ENCODE results near the gene ATAD2B.

ATAD2B gene

GRCh38 chr2:23706613-23707078 lies 220.3 kb downstream of the ATAD2B start:
- H3K27me3 ChIP-seq = no peaks in the 10 kb centered on the region
- peaks cover 44 to 74% (median 64%) of the 10 kb centered on the region in 3 donors for H3K36me3 ChIP-seq
- intact Hi-C loops (cut with DNase I; ENCODE audit: low total_unique reads) = no loop called here
- H3K27ac ChIP-seq = no peak overlapping the region
- DNase-seq = no peak
- H3K4me3 ChIP-seq = no peak overlapping the region
- peaks cover 0 to 5% (median 0%) of the 10 kb centered on the region in 4 donors for H3K4me1 ChIP-seq
- no peaks in the 10 kb centered on the region for H3K9me3 ChIP-seq
- no peak for TF ChIP-seq CTCF (IDR thresholded peaks at IDR 0.05)

DNA sequence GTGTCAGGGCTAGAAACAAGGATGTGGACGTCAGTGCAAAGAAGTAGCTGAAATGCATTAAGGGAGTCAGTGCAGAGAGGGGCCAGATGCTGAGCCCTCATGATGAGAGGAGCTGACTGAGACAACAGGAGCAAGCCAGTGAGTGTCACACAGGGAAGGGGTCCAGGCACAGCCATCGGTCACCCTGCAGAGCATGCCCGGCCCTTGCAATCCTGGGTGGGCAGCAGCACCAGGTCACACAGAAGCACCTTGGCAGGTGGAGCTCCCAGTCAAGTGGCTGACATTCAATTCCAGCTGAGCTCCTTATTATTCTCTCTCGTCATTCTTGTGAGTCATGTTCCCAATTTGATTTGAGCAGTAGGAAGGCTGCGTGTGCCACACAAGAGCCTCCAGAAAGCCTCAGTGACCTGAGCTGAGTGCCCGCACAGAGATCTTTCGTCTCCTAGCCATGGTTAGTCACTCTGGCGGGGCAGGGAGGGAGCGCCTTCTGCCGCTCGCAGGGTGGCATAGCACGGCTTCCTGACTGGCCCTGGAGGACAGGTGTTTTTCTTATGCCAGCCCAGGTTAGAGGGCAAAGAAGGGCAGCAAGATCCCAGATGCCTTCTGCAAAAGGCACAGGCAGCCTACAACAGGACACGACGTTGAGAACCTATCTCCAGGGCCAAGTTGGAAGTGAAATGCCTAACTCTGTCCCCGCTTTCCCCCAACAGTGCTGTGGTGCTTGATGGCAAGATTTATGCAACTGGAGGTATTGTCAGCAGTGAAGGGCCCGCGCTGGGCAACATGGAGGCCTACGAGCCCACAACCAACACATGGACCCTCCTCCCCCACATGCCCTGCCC lies 220.9 kb downstream of the ATAD2B start:
- Histone ChIP-seq H3K36me3 (peaks cover 44 to 75% (median 64%) of the 10 kb centered on the region in 3 donors), H3K27me3 (no peaks in the 10 kb centered on the region), H3K9me3 (no peaks in the 10 kb centered on the region), H3K4me1 (peaks cover 0 to 5% (median 0%) of the 10 kb centered on the region in 4 donors), H3K4me3 (no peak overlapping the region), H3K27ac (no peak overlapping the region)
- no peak for TF ChIP-seq CTCF (IDR thresholded peaks at IDR 0.05)
- peak; percentile 17 to 60 for DNase-seq
- intact Hi-C loops (cut with DNase I; ENCODE audit: low total_unique reads) = no loop called here

DNA sequence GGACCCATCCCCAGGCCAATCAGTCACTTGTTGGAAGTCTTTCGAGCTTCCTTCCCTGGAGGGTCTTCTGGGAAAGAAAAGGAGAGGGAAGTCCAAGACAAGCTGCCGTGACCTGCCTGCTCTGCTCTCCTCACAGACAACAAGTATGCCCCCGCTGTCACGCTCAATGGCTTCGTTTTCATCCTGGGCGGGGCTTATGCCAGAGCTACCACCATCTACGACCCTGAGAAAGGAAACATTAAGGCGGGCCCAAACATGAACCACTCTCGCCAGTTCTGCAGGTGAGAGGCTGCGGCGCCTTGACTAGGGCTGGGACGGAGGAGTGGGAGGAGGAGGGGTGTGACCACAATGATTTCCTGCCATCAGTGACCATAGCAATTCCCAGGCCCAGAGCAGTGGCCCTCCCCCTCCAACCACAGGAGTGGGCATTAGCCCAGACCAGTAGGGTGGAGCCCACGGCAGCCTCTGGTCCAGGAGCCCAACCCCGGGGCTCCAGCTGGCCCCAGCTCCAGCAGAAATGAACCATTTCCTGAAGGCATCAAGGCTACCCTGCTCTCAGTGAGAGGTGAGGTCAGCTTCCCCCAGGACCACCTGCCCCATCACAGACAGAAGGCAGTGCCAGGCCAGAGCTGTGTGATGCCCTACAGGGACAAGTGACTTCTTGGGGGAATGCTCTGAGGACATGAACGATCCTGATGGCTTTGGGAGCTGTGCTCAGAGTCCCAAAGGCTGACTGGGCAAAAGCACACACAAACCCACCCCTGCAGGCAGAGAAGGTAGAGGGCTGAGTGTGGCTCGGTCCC lies 223.1 kb downstream of the ATAD2B start:
- peak in 1 of 2 donors; percentile 58 for DNase-seq
- no peak overlapping the region for H3K27ac ChIP-seq

GRCh38 chr2:23703037-23703582 lies 223.8 kb downstream of the ATAD2B start:
- no peak overlapping the region for H3K27ac ChIP-seq
- intact Hi-C loops (cut with DNase I; ENCODE audit: low total_unique reads) = no loop called here
- DNase-seq = peak in 1 of 2 donors; percentile 13
- peaks cover 0 to 5% (median 0%) of the 10 kb centered on the region in 4 donors for H3K4me1 ChIP-seq
- no peak for TF ChIP-seq CTCF (IDR thresholded peaks at IDR 0.05)
- H3K4me3 ChIP-seq = no peak overlapping the region
- H3K27me3 ChIP-seq = no peaks in the 10 kb centered on the region
- peaks cover 47 to 88% (median 70%) of the 10 kb centered on the region in 3 donors for H3K36me3 ChIP-seq
- no peaks in the 10 kb centered on the region for H3K9me3 ChIP-seq

More for the DNA sequence above, 223.1 kb downstream of the ATAD2B start:
- H3K4me3 ChIP-seq = no peak overlapping the region
- peaks cover 53 to 88% (median 73%) of the 10 kb centered on the region in 3 donors for H3K36me3 ChIP-seq
- intact Hi-C loops (cut with DNase I; ENCODE audit: low total_unique reads) = no loop called here
- H3K4me1 ChIP-seq = peaks cover 0 to 5% (median 0%) of the 10 kb centered on the region in 4 donors
- H3K27me3 ChIP-seq = no peaks in the 10 kb centered on the region
- no peak for TF ChIP-seq CTCF (IDR thresholded peaks at IDR 0.05)
- H3K9me3 ChIP-seq = no peaks in the 10 kb centered on the region

GRCh38 chr2:23700627-23701026 lies 226.3 kb downstream of the ATAD2B start:
- intact Hi-C loops (cut with DNase I; ENCODE audit: low total_unique reads) = no loop called here
- H3K27ac ChIP-seq = no peak overlapping the region
- DNase-seq = no peak
- H3K27me3 ChIP-seq = no peaks in the 10 kb centered on the region
- no peaks in the 10 kb centered on the region for H3K4me1 ChIP-seq
- no peak for TF ChIP-seq CTCF (IDR thresholded peaks at IDR 0.05)
- no peak overlapping the region for H3K4me3 ChIP-seq
- H3K9me3 ChIP-seq = no peaks in the 10 kb centered on the region
- peaks cover 53 to 88% (median 65%) of the 10 kb centered on the region in 3 donors for H3K36me3 ChIP-seq

Measured in tibial artery (tissue), 4 donors.